Measurements from ENCODE around the gene MAPKAPK5.

GRCh38 chr12:111870706-111871105, 28.7 kb downstream of the MAPKAPK5 start:
- TF ChIP-seq, protein P1, sequence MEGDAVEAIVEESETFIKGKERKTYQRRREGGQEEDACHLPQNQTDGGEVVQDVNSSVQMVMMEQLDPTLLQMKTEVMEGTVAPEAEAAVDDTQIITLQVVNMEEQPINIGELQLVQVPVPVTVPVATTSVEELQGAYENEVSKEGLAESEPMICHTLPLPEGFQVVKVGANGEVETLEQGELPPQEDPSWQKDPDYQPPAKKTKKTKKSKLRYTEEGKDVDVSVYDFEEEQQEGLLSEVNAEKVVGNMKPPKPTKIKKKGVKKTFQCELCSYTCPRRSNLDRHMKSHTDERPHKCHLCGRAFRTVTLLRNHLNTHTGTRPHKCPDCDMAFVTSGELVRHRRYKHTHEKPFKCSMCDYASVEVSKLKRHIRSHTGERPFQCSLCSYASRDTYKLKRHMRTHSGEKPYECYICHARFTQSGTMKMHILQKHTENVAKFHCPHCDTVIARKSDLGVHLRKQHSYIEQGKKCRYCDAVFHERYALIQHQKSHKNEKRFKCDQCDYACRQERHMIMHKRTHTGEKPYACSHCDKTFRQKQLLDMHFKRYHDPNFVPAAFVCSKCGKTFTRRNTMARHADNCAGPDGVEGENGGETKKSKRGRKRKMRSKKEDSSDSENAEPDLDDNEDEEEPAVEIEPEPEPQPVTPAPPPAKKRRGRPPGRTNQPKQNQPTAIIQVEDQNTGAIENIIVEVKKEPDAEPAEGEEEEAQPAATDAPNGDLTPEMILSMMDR (IDR thresholded peaks at IDR 0.05): no peak
- TF ChIP-seq POLR2A (IDR thresholded peaks at IDR 0.05) (no peak), POLR2AphosphoS5 (IDR thresholded peaks at IDR 0.05) (no peak)

All from transverse colon (tissue), 4 donors.